Prostate gland (tissue), 2 donors: Measurements from ENCODE around the gene FBXO38.

ENCODE experiments used
- POLR2A ChIP-seq: fragments of 450-650 bp; IDR thresholded peaks from one replicate; pipeline ENCODE4 v1.6.1; 2016; ENCODE audit warnings: antibody characterized with exemption, mild to moderate bottlenecking
- POLR2AphosphoS5 ChIP-seq: sonication (generic); formaldehyde crosslinking; IDR thresholded peaks from one replicate; pipeline ENCODE4 v1.6.1; 2017; ENCODE audit warnings: antibody characterized with exemption
- TF ChIP-seq, protein P1 (sequence below), 4 experiments: fragments of 200-600 bp in 2 of 4; fragments of 450-650 bp in 2 of 4; sonication (generic) in 2 of 4; IDR thresholded peaks; 1 replicate in 3 of 4; 2 replicates in 1 of 4; pipeline ENCODE4 v1.5.1; 2016 to 2019; ENCODE audit warnings: antibody characterized with exemption in 4 of 4, mild to moderate bottlenecking in 2 of 4, moderate library complexity in 2 of 4

DNA sequence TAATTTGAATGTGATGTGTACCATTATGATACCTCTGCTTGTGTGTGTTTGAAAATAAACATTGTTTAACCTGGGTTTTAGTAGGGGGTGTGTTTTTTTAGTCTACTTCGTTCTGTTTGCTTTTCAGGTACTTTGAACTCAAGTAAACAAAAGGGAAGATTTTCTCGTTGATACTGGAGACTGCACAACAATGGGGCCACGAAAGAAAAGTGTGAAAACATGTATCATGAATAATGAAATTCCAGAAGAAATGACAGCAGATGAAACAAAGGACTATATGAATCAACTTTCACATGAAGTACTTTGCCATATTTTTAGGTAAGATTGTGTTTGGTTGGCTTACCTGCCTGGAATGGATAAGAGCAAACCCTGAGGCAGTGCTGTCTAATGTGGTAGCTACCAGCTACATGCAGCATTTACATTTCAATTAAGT lies 10.8 kb downstream of the FBXO38 start:
- TF ChIP-seq POLR2A = no peak
- TF ChIP-seq, protein P1, sequence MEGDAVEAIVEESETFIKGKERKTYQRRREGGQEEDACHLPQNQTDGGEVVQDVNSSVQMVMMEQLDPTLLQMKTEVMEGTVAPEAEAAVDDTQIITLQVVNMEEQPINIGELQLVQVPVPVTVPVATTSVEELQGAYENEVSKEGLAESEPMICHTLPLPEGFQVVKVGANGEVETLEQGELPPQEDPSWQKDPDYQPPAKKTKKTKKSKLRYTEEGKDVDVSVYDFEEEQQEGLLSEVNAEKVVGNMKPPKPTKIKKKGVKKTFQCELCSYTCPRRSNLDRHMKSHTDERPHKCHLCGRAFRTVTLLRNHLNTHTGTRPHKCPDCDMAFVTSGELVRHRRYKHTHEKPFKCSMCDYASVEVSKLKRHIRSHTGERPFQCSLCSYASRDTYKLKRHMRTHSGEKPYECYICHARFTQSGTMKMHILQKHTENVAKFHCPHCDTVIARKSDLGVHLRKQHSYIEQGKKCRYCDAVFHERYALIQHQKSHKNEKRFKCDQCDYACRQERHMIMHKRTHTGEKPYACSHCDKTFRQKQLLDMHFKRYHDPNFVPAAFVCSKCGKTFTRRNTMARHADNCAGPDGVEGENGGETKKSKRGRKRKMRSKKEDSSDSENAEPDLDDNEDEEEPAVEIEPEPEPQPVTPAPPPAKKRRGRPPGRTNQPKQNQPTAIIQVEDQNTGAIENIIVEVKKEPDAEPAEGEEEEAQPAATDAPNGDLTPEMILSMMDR (IDR thresholded peaks at IDR 0.05) = no peak
- peak; percentile 17 for TF ChIP-seq POLR2AphosphoS5
